ENCODE measurements around the gene PIMREG. TPM values are rescaled to one million over a fixed set of nuclear protein-coding genes. Genes with fewer than 3 reads are reported as not detected.

Gene PIMREG
- polyA plus RNA-seq, 1 donor from 2014 or later, result 6.0 TPM

- Histone ChIP-seq H3K9me3 (ENCODE audit: low read length) (no peaks in the 10 kb centered on the region), H3K27ac (ENCODE audit: low read length) (no peak overlapping the region), H3K79me2 (replicated peaks; ENCODE audit: insufficient read depth, low read length) (no peaks in the 10 kb centered on the region), H3K4me3 (ENCODE audit: low read length) (no peak overlapping the region), H3K4me2 (ENCODE audit: low read length) (no peak overlapping the region), H3K36me3 (ENCODE audit: insufficient read depth, low read length) (no peaks in the 10 kb centered on the region), H3K9ac (ENCODE audit: low read length) (no peak overlapping the region), H2AFZ (ENCODE audit: low read depth, low read length) (no peak overlapping the region), H3K27me3 (ENCODE audit: insufficient read depth, low read depth, low read length) (no peaks in the 10 kb centered on the region), H4K20me1 (ENCODE audit: insufficient read depth) (no peaks in the 10 kb centered on the region), H3K9me2 (ENCODE audit: insufficient read depth, low read length) (no peaks in the 10 kb centered on the region), H3F3A (ENCODE audit: insufficient read depth, low read length, poor library complexity, severe bottlenecking) (no peaks in the 10 kb centered on the region)
- TF ChIP-seq CTCF (IDR thresholded peaks at IDR 0.05; ENCODE audit: poor library complexity, severe bottlenecking) (no peak), MXI1 (conservative IDR thresholded peaks at IDR 0.05; ENCODE audit: poor library complexity, severe bottlenecking) (no peak), POLR2AphosphoS5 (IDR thresholded peaks at IDR 0.05) (no peak), EZH2 (IDR thresholded peaks at IDR 0.05; ENCODE audit: borderline replicate concordance, insufficient read depth, low read length, poor library complexity, severe bottlenecking) (no peak), SMC3 (conservative IDR thresholded peaks at IDR 0.05; ENCODE audit: poor library complexity) (no peak)
Observed at GRCh38 chr17:6496116-6496481, 51.8 kb downstream of the PIMREG start.

- no peak for TF ChIP-seq EZH2 (IDR thresholded peaks at IDR 0.05; ENCODE audit: borderline replicate concordance, insufficient read depth, low read length, poor library complexity, severe bottlenecking)
- no peak for TF ChIP-seq SMC3 (conservative IDR thresholded peaks at IDR 0.05; ENCODE audit: poor library complexity)
- TF ChIP-seq POLR2AphosphoS5 (IDR thresholded peaks at IDR 0.05), result no peak
- TF ChIP-seq RAD21 (conservative IDR thresholded peaks at IDR 0.05), result no peak
- TF ChIP-seq EP300 (conservative IDR thresholded peaks at IDR 0.05; ENCODE audit: poor library complexity, severe bottlenecking), result no peak
- no peak for TF ChIP-seq TAF1 (IDR thresholded peaks at IDR 0.05; ENCODE audit: low read depth)
- TF ChIP-seq CTCF (IDR thresholded peaks at IDR 0.05; ENCODE audit: poor library complexity, severe bottlenecking), result no peak
- TF ChIP-seq REST (IDR thresholded peaks at IDR 0.05; ENCODE audit: borderline replicate concordance), result no peak
- TF ChIP-seq MXI1 (conservative IDR thresholded peaks at IDR 0.05; ENCODE audit: poor library complexity, severe bottlenecking), result no peak
- H3K4me3 ChIP-seq (ENCODE audit: low read length), result no peak overlapping the region
- H3K9ac ChIP-seq (ENCODE audit: low read length), result no peak overlapping the region
- no peaks in the 10 kb centered on the region for H3K79me2 ChIP-seq (replicated peaks; ENCODE audit: insufficient read depth, low read length)
- no peak overlapping the region for H3K27ac ChIP-seq (ENCODE audit: low read length)
- no peaks in the 10 kb centered on the region for H3F3A ChIP-seq (ENCODE audit: insufficient read depth, low read length, poor library complexity, severe bottlenecking)
- H3K9me3 ChIP-seq (ENCODE audit: low read length), result no peaks in the 10 kb centered on the region
- H3K9me2 ChIP-seq (ENCODE audit: insufficient read depth, low read length), result no peaks in the 10 kb centered on the region
- H3K36me3 ChIP-seq (ENCODE audit: insufficient read depth, low read length), result no peaks in the 10 kb centered on the region
- no peaks in the 10 kb centered on the region for H4K20me1 ChIP-seq (ENCODE audit: insufficient read depth)
- no peak overlapping the region for H3K4me2 ChIP-seq (ENCODE audit: low read length)
- H2AFZ ChIP-seq (ENCODE audit: low read depth, low read length), result no peak overlapping the region
- H3K27me3 ChIP-seq (ENCODE audit: insufficient read depth, low read depth, low read length), result no peaks in the 10 kb centered on the region
Observed at GRCh38 chr17:6496640-6497441, 52.6 kb downstream of the PIMREG start.

Data from neural cell (in vitro differentiated cells).